ENCODE results near the gene PHLPP2.

PHLPP2 gene

DNA sequence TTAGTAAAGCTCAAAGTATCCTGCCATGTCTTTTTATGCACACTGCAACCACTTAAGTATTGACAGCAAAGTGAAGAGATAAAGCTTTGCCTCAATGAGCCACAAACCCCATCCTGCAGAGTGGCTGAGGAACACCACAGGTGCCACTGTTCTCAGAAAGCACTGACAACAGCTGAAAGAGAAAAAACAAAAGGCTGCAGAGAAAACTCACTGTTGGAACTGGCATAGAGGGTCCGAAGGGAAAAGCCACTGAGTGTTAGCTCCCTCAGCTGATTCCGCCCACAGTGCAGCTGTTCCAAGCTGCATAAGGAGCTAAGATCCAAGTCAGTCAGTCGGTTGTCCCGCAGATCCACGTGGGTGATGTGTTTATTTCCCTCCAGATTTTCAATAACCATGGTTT, 48.3 kb downstream of the PHLPP2 start:
- H3F3A ChIP-seq (ENCODE audit: low read depth) = no peaks in the 10 kb centered on the region
- no peaks in the 10 kb centered on the region for H3K4me1 ChIP-seq (ENCODE audit: insufficient read depth, low read length, poor library complexity, severe bottlenecking)
- no peaks in the 10 kb centered on the region for H4K20me1 ChIP-seq (ENCODE audit: insufficient read depth, low read length, poor library complexity, severe bottlenecking)
- no peak overlapping the region for H2AFZ ChIP-seq (ENCODE audit: low read length)
- no peaks in the 10 kb centered on the region for H3K9me2 ChIP-seq (replicated peaks; ENCODE audit: low read depth, low read length)
- H3K9me3 ChIP-seq (ENCODE audit: insufficient read depth, low read depth, low read length) = no peaks in the 10 kb centered on the region
- peaks cover 22% of the 10 kb centered on the region; the same call in 1 of the 2 replicates for H3K36me3 ChIP-seq (ENCODE audit: insufficient read depth, low read length)
- TF ChIP-seq, protein P1, sequence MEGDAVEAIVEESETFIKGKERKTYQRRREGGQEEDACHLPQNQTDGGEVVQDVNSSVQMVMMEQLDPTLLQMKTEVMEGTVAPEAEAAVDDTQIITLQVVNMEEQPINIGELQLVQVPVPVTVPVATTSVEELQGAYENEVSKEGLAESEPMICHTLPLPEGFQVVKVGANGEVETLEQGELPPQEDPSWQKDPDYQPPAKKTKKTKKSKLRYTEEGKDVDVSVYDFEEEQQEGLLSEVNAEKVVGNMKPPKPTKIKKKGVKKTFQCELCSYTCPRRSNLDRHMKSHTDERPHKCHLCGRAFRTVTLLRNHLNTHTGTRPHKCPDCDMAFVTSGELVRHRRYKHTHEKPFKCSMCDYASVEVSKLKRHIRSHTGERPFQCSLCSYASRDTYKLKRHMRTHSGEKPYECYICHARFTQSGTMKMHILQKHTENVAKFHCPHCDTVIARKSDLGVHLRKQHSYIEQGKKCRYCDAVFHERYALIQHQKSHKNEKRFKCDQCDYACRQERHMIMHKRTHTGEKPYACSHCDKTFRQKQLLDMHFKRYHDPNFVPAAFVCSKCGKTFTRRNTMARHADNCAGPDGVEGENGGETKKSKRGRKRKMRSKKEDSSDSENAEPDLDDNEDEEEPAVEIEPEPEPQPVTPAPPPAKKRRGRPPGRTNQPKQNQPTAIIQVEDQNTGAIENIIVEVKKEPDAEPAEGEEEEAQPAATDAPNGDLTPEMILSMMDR (conservative IDR thresholded peaks at IDR 0.05; ENCODE audit: low read length) = no peak
- TF ChIP-seq EZH2phosphoT487 (IDR thresholded peaks at IDR 0.05; ENCODE audit: borderline replicate concordance) = no peak
- no peak overlapping the region for H3K4me2 ChIP-seq (ENCODE audit: low read depth, low read length, poor library complexity, severe bottlenecking)
- H3K27me3 ChIP-seq (ENCODE audit: insufficient read depth, low read length, poor library complexity, severe bottlenecking) = no peaks in the 10 kb centered on the region
- H3K4me3 ChIP-seq (ENCODE audit: low read length, poor library complexity, severe bottlenecking) = no peak overlapping the region
- H3K9ac ChIP-seq (ENCODE audit: low read depth, low read length, poor library complexity, severe bottlenecking) = no peak overlapping the region
- no peaks in the 10 kb centered on the region for H3K79me2 ChIP-seq (ENCODE audit: insufficient read depth, low read length)

DNA sequence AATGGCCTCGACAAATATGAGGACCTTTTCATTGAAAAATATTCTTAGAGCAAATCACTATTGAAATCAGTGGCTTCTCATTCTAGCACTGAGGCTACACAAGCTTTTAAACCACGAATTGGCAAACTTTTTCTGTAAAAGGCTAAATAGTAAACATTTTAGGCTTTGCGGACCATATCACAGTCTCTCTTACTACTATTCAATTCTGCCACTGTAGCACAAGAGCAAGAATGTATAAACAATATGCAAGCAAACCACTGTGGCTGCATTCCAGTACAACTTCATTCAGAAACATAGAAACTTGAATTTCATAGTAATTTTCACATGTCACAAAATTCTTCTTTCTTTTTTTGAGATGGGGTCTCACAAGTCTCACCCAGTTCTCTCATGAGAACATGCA, 49.1 kb downstream of the PHLPP2 start:
- Histone ChIP-seq H3K79me2 (ENCODE audit: insufficient read depth, low read length) (no peaks in the 10 kb centered on the region), H3K9me3 (ENCODE audit: insufficient read depth, low read depth, low read length) (no peaks in the 10 kb centered on the region), H3K4me3 (ENCODE audit: low read length, poor library complexity, severe bottlenecking) (no peak overlapping the region), H3K4me1 (ENCODE audit: insufficient read depth, low read length, poor library complexity, severe bottlenecking) (no peaks in the 10 kb centered on the region), H2AFZ (ENCODE audit: low read length) (no peak overlapping the region), H3K4me2 (ENCODE audit: low read depth, low read length, poor library complexity, severe bottlenecking) (no peak overlapping the region), H3K27me3 (ENCODE audit: insufficient read depth, low read length, poor library complexity, severe bottlenecking) (no peaks in the 10 kb centered on the region), H3K9ac (ENCODE audit: low read depth, low read length, poor library complexity, severe bottlenecking) (no peak overlapping the region), H3F3A (ENCODE audit: low read depth) (no peaks in the 10 kb centered on the region), H4K20me1 (ENCODE audit: insufficient read depth, low read length, poor library complexity, severe bottlenecking) (no peaks in the 10 kb centered on the region), H3K36me3 (ENCODE audit: insufficient read depth, low read length) (peaks cover 25% of the 10 kb centered on the region; the same call in 1 of the 2 replicates), H3K9me2 (replicated peaks; ENCODE audit: low read depth, low read length) (no peaks in the 10 kb centered on the region)
- no peak for TF ChIP-seq EZH2phosphoT487 (IDR thresholded peaks at IDR 0.05; ENCODE audit: borderline replicate concordance)
- TF ChIP-seq, protein P1 (conservative IDR thresholded peaks at IDR 0.05; ENCODE audit: low read length) = no peak

DNA sequence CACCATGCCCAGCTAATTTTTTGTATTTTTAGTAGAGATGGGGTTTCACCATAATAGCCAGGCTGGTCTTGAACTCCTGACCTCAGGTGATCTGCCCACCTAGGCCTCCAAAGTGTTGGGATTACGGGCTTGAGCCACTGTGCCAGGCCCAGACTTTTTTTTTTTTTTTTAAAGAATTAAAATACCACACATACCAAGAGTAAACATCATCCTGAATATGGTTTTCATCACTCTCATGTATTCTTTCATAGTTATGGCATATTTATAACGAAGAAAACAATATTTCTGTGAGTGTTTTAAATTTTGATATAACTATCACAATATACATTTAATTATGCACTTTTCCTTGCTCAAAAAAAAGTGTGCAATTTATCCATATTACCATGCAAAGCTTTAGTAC, 50.3 kb downstream of the PHLPP2 start:
- no peak overlapping the region for H3K4me3 ChIP-seq (ENCODE audit: low read length, poor library complexity, severe bottlenecking)

More for the DNA sequence above, 50.3 kb downstream of the PHLPP2 start:
- no peaks in the 10 kb centered on the region for H3K4me1 ChIP-seq (ENCODE audit: insufficient read depth, low read length, poor library complexity, severe bottlenecking)
- H3K9me3 ChIP-seq (ENCODE audit: insufficient read depth, low read depth, low read length) = no peaks in the 10 kb centered on the region
- H3K79me2 ChIP-seq (ENCODE audit: insufficient read depth, low read length) = no peaks in the 10 kb centered on the region
- H3F3A ChIP-seq (ENCODE audit: low read depth) = no peaks in the 10 kb centered on the region
- H3K36me3 ChIP-seq (ENCODE audit: insufficient read depth, low read length) = peaks cover 37% of the 10 kb centered on the region; the same call in 1 of the 2 replicates
- H2AFZ ChIP-seq (ENCODE audit: low read length) = no peak overlapping the region
- no peak overlapping the region for H3K4me2 ChIP-seq (ENCODE audit: low read depth, low read length, poor library complexity, severe bottlenecking)
- no peaks in the 10 kb centered on the region for H3K9me2 ChIP-seq (replicated peaks; ENCODE audit: low read depth, low read length)
- no peaks in the 10 kb centered on the region for H4K20me1 ChIP-seq (ENCODE audit: insufficient read depth, low read length, poor library complexity, severe bottlenecking)
- H3K27me3 ChIP-seq (ENCODE audit: insufficient read depth, low read length, poor library complexity, severe bottlenecking) = no peaks in the 10 kb centered on the region
- no peak overlapping the region for H3K9ac ChIP-seq (ENCODE audit: low read depth, low read length, poor library complexity, severe bottlenecking)
- TF ChIP-seq, protein P1 (conservative IDR thresholded peaks at IDR 0.05; ENCODE audit: low read length) = no peak
- TF ChIP-seq EZH2phosphoT487 (IDR thresholded peaks at IDR 0.05; ENCODE audit: borderline replicate concordance) = no peak
